ENCODE data around the gene CCDC86.
"Not testable (repeated sequence)": the region's sequence is repeated elsewhere in the genome, so short reads cannot be mapped to it uniquely, and the experiment has no call there.

The CCDC86 gene

GRCh38 chr11:60841797-60842667, at the start of gene CCDC86:
CCDC86 (plus strand) TSS chr11:60842113; CDS start chr11:60842125, 12 bp downstream.
- peak; percentile 99 for DNase-seq (ENCODE audit: low read depth)

- DNase-seq (ENCODE audit: low read depth), result no peak
These were observed 49.4 kb upstream of the CCDC86 start for GRCh38 chr11:60792521-60792920.

- no peak for DNase-seq (ENCODE audit: low read depth)
These were observed 46.6 kb upstream of the CCDC86 start for GRCh38 chr11:60795291-60795690.

- no peak for DNase-seq (ENCODE audit: low read depth)
These were observed 43.9 kb upstream of the CCDC86 start for GRCh38 chr11:60797846-60798630.

- no peak for DNase-seq (ENCODE audit: low read depth)
These were observed 43.3 kb upstream of the CCDC86 start for GRCh38 chr11:60798631-60799030.

- no peak for DNase-seq (ENCODE audit: low read depth)
These were observed 40.7 kb upstream of the CCDC86 start for GRCh38 chr11:60801194-60801593.

- no peak for DNase-seq (ENCODE audit: low read depth)
These were observed 38.5 kb upstream of the CCDC86 start for GRCh38 chr11:60803273-60803936.

- no peak for DNase-seq (ENCODE audit: low read depth)
These were observed 32.7 kb upstream of the CCDC86 start for GRCh38 chr11:60809249-60809648.

GRCh38 chr11:60809691-60810090, 32.2 kb upstream of the CCDC86 start:
- DNase-seq (ENCODE audit: low read depth), result no peak

- no peak for DNase-seq (ENCODE audit: low read depth)
These were observed 31.8 kb upstream of the CCDC86 start for GRCh38 chr11:60810151-60810550.

GRCh38 chr11:60810569-60810968, 31.3 kb upstream of the CCDC86 start:
- no peak for DNase-seq (ENCODE audit: low read depth)

GRCh38 chr11:60813324-60813723, 28.6 kb upstream of the CCDC86 start:
- DNase-seq (ENCODE audit: low read depth), result no peak

GRCh38 chr11:60814112-60814511, 27.8 kb upstream of the CCDC86 start:
- DNase-seq (ENCODE audit: low read depth), result no peak

- DNase-seq (ENCODE audit: low read depth), result no peak
These were observed 25.2 kb upstream of the CCDC86 start for GRCh38 chr11:60816590-60817157.

GRCh38 chr11:60818057-60818456, 23.9 kb upstream of the CCDC86 start:
- no peak for DNase-seq (ENCODE audit: low read depth)

- DNase-seq (ENCODE audit: low read depth), result no peak
These were observed 19.9 kb upstream of the CCDC86 start for GRCh38 chr11:60821827-60822599.

- DNase-seq (ENCODE audit: low read depth), result not testable (repeated sequence)
These were observed 18.1 kb upstream of the CCDC86 start for GRCh38 chr11:60823745-60824306.

- no peak for DNase-seq (ENCODE audit: low read depth)
These were observed 16.8 kb upstream of the CCDC86 start for GRCh38 chr11:60825118-60825517.

- DNase-seq (ENCODE audit: low read depth), result no peak
These were observed 16.1 kb upstream of the CCDC86 start for GRCh38 chr11:60825790-60826189.

GRCh38 chr11:60830478-60831142, 11.3 kb upstream of the CCDC86 start:
- DNase-seq (ENCODE audit: low read depth), result peak; percentile 13

GRCh38 chr11:60831143-60831500, 10.8 kb upstream of the CCDC86 start:
- DNase-seq (ENCODE audit: low read depth), result peak; percentile 76
